Adipose tissue (tissue), 3 donors: ENCODE measurements around the gene H2BK1. TPM values are rescaled to one million over a fixed set of nuclear protein-coding genes. Genes with fewer than 3 reads are reported as not detected.

Experiments used
- H3K27ac ChIP-seq: one replicate; pipeline ENCODE4 v1.5.1; 2013; ENCODE audit warnings: low read depth, low read length
- WGBS, 3 donors: extraction: QIAGEN DNeasy Blood & Tissue Kit; methylation state at CpG; one replicate each; pipeline ENCODE4 v1.1.7; 2013; 5-methylcytosine and 5-hydroxymethylcytosine counted together
- polyA plus RNA-seq, 3 donors: library from polyadenylated mRNA; stranded (reverse); fragments of 200-250 nt; gene quantifications; one replicate each; pipeline ENCODE4 v1.2.3, GENCODE V29; 2013
- donor health status: healthy with polysubstance abuse.
- donor health status: Bipolar disorder and iron deficiency.
- donor health status: healthy.

Gene H2BK1
- polyA plus RNA-seq, 3 donors: not detected

GRCh38 chr7:151212626-151213025, 2.3 kb upstream of the H2BK1 start:
- WGBS, 3 donors: 81 to 89% (median 84%) methylated on average over 5 of the region's 5 CpGs

GRCh38 chr7:151211155-151211772, 976 bp upstream of the H2BK1 start:
- 70 to 89% (median 84%) methylated on average over 3 of the region's 3 CpGs for WGBS, 3 donors

More at GRCh38 chr7:151212626-151213025, 2.3 kb upstream of the H2BK1 start:
- H3K27ac ChIP-seq: no peak overlapping the region

GRCh38 chr7:151209588-151209987, 700 bp downstream of the H2BK1 start:
- H3K27ac ChIP-seq: no peak overlapping the region
- WGBS, 3 donors: 79 to 84% (median 79%) methylated on average over 6 of the region's 6 CpGs

More at GRCh38 chr7:151211155-151211772, 976 bp upstream of the H2BK1 start:
- no peak overlapping the region for H3K27ac ChIP-seq

GRCh38 chr7:151208253-151208862, 1.9 kb downstream of the H2BK1 start:
- WGBS, 3 donors: 57 to 77% (median 72%) methylated on average over 9 of the region's 9 CpGs
- H3K27ac ChIP-seq: no peak overlapping the region

- 30 to 78% (median 71%) methylated on average over 12 of the region's 12 CpGs for WGBS, 3 donors
- H3K27ac ChIP-seq: no peak overlapping the region
Measured at GRCh38 chr7:151207804-151208203, 2.5 kb downstream of the H2BK1 start.

- no peak overlapping the region for H3K27ac ChIP-seq
- WGBS, 3 donors: 45 to 65% (median 46%) methylated on average over 9 of the region's 9 CpGs
Measured at GRCh38 chr7:151207315-151207714, 3.0 kb downstream of the H2BK1 start.

GRCh38 chr7:151206914-151207313, 3.4 kb downstream of the H2BK1 start:
- WGBS, 3 donors: 35 to 64% (median 36%) methylated on average over 9 of the region's 9 CpGs
- H3K27ac ChIP-seq: no peak overlapping the region

- no peak overlapping the region for H3K27ac ChIP-seq
- WGBS, 3 donors: 57 to 69% (median 69%) methylated on average over 6 of the region's 6 CpGs
Measured at GRCh38 chr7:151205730-151206129, 4.6 kb downstream of the H2BK1 start.

- H3K27ac ChIP-seq: no peak overlapping the region
- WGBS, 3 donors: 55 to 68% (median 64%) methylated on average over 46 to 48 of the region's 48 CpGs
Measured at GRCh38 chr7:151204383-151205032, 5.8 kb downstream of the H2BK1 start.

GRCh38 chr7:151202836-151203235, 7.5 kb downstream of the H2BK1 start:
- no peak overlapping the region for H3K27ac ChIP-seq
- WGBS, 3 donors: 93 to 95% (median 94%) methylated on average over 9 of the region's 9 CpGs

- H3K27ac ChIP-seq: no peak overlapping the region
- WGBS, 3 donors: 63 to 95% (median 92%) methylated on average over 4 of the region's 4 CpGs
Measured at GRCh38 chr7:151201751-151202150, 8.5 kb downstream of the H2BK1 start.

GRCh38 chr7:151201344-151201743, 8.9 kb downstream of the H2BK1 start:
- WGBS, 3 donors: 69 to 86% (median 86%) methylated on average over 3 of the region's 3 CpGs
- H3K27ac ChIP-seq: no peak overlapping the region

- WGBS, 3 donors: 46 to 57% (median 49%) methylated on average over 30 of the region's 30 CpGs
- H3K27ac ChIP-seq: no peak overlapping the region
Measured at GRCh38 chr7:151198945-151199848, 11.1 kb downstream of the H2BK1 start.

- no peak overlapping the region for H3K27ac ChIP-seq
Measured at GRCh38 chr7:151197932-151198331, 12.4 kb downstream of the H2BK1 start.

- no peak overlapping the region for H3K27ac ChIP-seq
- WGBS, 3 donors: 52 to 54% (median 52%) methylated on average over 19 of the region's 19 CpGs
Measured at GRCh38 chr7:151195616-151196450, 14.5 kb downstream of the H2BK1 start.

- no peak overlapping the region for H3K27ac ChIP-seq
- 70 to 75% (median 74%) methylated on average over 7 of the region's 7 CpGs for WGBS, 3 donors
Measured at GRCh38 chr7:151194188-151194587, 16.1 kb downstream of the H2BK1 start.

- 92 to 93% (median 93%) methylated on average over 14 of the region's 14 CpGs for WGBS, 3 donors
- no peak overlapping the region for H3K27ac ChIP-seq
Measured at GRCh38 chr7:151193203-151193978, 16.9 kb downstream of the H2BK1 start.
